Measurements from ENCODE around the gene KIF21B.
A peak's percentile ranks its signal among the peaks of the same experiment; 100 is the strongest.

The KIF21B gene

GRCh38 chr1:201020721-201021629, 2.5 kb downstream of the KIF21B start:
- no peak for TF ChIP-seq CTCF (conservative IDR thresholded peaks at IDR 0.05; ENCODE audit: low read depth)
- ChIA-PET POLR2A (ENCODE audit: low non-redundant PET) (interaction anchor here (0.6 kb wide), 2 partner anchors 60 to 126 kb away, joined by 4 to 5 read pairs; no protein-coding TSS in a partner anchor), CTCF (interaction anchor here (1.0 to 3.7 kb wide), 6 partner anchors 12 to 102 kb away, joined by 3 to 24 read pairs (median 4); no protein-coding TSS in a partner anchor)
- peak overlapping the region; percentile 24 for H3K27ac ChIP-seq
- peak; percentile 62 for DNase-seq (ENCODE audit: low spot score)

- ChIA-PET CTCF (interaction anchor here (0.6 to 3.7 kb wide), 8 partner anchors 11 to 561 kb away, joined by 3 to 24 read pairs (median 4); no protein-coding TSS in a partner anchor), POLR2A (ENCODE audit: low non-redundant PET) (no interaction called here)
- DNase-seq (ENCODE audit: low spot score): peak; percentile 50
- no peak for TF ChIP-seq CTCF (conservative IDR thresholded peaks at IDR 0.05; ENCODE audit: low read depth)
- peak overlapping the region; percentile 24 for H3K27ac ChIP-seq
Measured at GRCh38 chr1:201020040-201020591, 3.4 kb downstream of the KIF21B start.

DNA sequence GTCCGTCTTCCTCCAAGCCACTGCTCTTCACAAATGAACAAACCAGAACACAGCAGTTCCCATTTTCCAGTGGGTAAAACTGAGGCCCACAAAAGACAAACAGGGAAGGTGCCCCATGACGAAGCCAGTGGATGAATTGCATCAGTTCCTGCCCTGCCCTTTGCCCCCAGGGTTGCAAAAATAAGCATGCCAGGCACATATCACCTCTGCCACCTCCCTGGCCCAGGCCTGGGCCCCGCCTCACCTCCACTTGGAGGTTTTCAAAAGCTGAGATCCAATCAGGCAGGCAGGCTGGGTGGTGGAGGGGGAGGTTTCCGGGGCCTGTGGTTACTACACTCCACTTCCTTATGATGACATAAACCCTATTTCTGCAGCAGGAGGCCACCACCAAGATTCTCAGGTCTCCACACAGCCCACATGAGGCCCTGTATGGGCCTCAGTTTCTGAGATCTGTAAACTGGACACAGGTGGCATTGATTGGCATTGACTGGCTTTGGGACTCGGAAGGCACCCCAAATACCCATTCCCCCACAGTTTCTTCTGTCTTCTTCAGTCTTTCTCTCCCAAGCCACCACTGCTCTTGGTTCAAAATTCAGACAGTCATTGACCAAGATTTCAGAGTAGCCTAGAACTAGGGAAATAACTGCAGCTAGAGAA, 4.1 kb downstream of the KIF21B start:
- DNase-seq (ENCODE audit: low spot score): peak; percentile 85
- CTCF ChIA-PET: interaction anchor here (0.5 to 3.7 kb wide), 7 partner anchors 10 to 992 kb away, joined by 3 to 24 read pairs (median 4); no protein-coding TSS in a partner anchor
- H3K27ac ChIP-seq: peak overlapping the region; percentile 24
- POLR2A ChIA-PET (ENCODE audit: low non-redundant PET): no interaction called here
- no peak for TF ChIP-seq CTCF (conservative IDR thresholded peaks at IDR 0.05; ENCODE audit: low read depth)

DNA sequence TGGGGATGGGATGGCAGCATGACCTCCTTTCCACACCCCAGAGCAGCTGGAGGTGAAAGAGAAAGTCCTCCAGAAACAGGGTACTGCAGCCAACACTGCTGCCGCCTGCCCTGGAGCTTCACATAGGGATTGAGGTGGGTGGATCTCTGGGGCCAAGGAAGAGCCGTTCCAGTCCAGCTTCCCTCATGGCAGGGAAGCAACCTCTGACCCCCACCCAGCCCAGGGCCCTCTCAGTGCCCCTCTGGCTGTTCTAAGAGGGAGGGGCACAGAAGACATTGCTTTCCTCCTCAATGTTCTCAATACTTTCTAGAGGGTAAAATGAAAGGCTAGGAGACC, 5.7 kb downstream of the KIF21B start:
- CTCF ChIA-PET: interaction anchor here (0.6 to 1.6 kb wide), 5 partner anchors 38 to 302 kb away, joined by 3 to 5 read pairs (median 3); no protein-coding TSS in a partner anchor
- DNase-seq (ENCODE audit: low spot score): no peak
- H3K27ac ChIP-seq: no peak overlapping the region
- no peak for TF ChIP-seq CTCF (conservative IDR thresholded peaks at IDR 0.05; ENCODE audit: low read depth)
- POLR2A ChIA-PET (ENCODE audit: low non-redundant PET): no interaction called here

GRCh38 chr1:201016943-201017827, 6.3 kb downstream of the KIF21B start:
- DNase-seq (ENCODE audit: low spot score): no peak
- CTCF ChIA-PET: interaction anchor here (0.6 to 1.6 kb wide), 7 partner anchors 8 to 302 kb away, joined by 3 to 5 read pairs (median 3); no protein-coding TSS in a partner anchor
- no peak overlapping the region for H3K27ac ChIP-seq
- POLR2A ChIA-PET (ENCODE audit: low non-redundant PET): no interaction called here
- TF ChIP-seq CTCF (conservative IDR thresholded peaks at IDR 0.05; ENCODE audit: low read depth): no peak

Data from RWPE1 (cell line).